OCI-LY3 (cell line): Measurements from ENCODE around the gene OPCML.

Experiments
- H2AFZ ChIP-seq: fragments of 200-600, 300-600 bp; shearing (Covaris generic); 2 replicates; pipeline ENCODE4 v1.6.0; 2014; ENCODE audit warnings: antibody characterized with exemption, low read depth, low read length
- H3K27ac ChIP-seq: fragments of 200-600, 300-600 bp; sonication (generic); 2 replicates; pipeline ENCODE4 v1.5.1; 2014; ENCODE audit warnings: mild to moderate bottlenecking, low read length, moderate library complexity, mixed read lengths
- H3K27me3 ChIP-seq: fragments of 200-600, 300-600 bp; sonication (generic); 2 replicates; pipeline ENCODE4 v1.6.1; 2014; ENCODE audit warnings: low read depth, low read length, mixed read lengths
- H3K36me3 ChIP-seq: fragments of 200-600, 300-600 bp; sonication (generic); replicated peaks from 2 replicates; pipeline ENCODE3; 2014; ENCODE audit warnings: low read depth, low read length, mixed read lengths
- H3K4me1 ChIP-seq: fragments of 300-600, 200-600 bp; sonication (generic); 2 replicates; pipeline ENCODE4 v1.6.1; 2014; ENCODE audit warnings: low read length, mixed read lengths
- H3K4me2 ChIP-seq: fragments of 200-600, 300-600 bp; sonication (generic); 2 replicates; pipeline ENCODE4 v1.6.1; 2014; ENCODE audit warnings: low read length, mixed read lengths
- H3K4me3 ChIP-seq: fragments of 300-600, 200-600 bp; sonication (generic); 2 replicates; pipeline ENCODE4 v1.5.1; 2014; ENCODE audit warnings: antibody characterized with exemption, mild to moderate bottlenecking, low read length, moderate library complexity
- H3K79me2 ChIP-seq: fragments of 300-600, 200-600 bp; shearing (Covaris generic); 2 replicates; pipeline ENCODE4 v1.6.1; 2014; ENCODE audit warnings: mild to moderate bottlenecking, low read length, mixed read lengths
- H3K9ac ChIP-seq: fragments of 300-600, 200-600 bp; shearing (Covaris generic); 2 replicates; pipeline ENCODE4 v1.6.0; 2014; ENCODE audit warnings: mild to moderate bottlenecking, low read length, moderate library complexity
- H3K9me3 ChIP-seq: fragments of 200-600, 300-600 bp; shearing (Covaris generic); 2 replicates; pipeline ENCODE4 v1.6.1; 2014; ENCODE audit warnings: low read length, mixed read lengths; ENCODE audit not compliant: insufficient read depth
- H4K20me1 ChIP-seq: fragments of 200-600, 300-600 bp; sonication (generic); 2 replicates; pipeline ENCODE4 v1.6.1; 2016; ENCODE audit warnings: low read length, mixed read lengths; ENCODE audit not compliant: insufficient read depth
- EZH2phosphoT487 ChIP-seq: fragments of 200-600 bp; shearing (Covaris generic); IDR thresholded peaks from 2 replicates; pipeline ENCODE4 v1.6.1; 2018; ENCODE audit warnings: antibody characterized with exemption, mixed run types, low read depth
- TF ChIP-seq, protein P1 (sequence below): fragments of 200-600, 300-600 bp; sonication (generic); IDR thresholded peaks from 2 replicates; pipeline ENCODE4 v1.5.1; 2014; ENCODE audit warnings: antibody characterized with exemption, low read length, low read depth

Gene OPCML

GRCh38 chr11:132438418-132438817 lies 1093.9 kb downstream of the OPCML start:
- Histone ChIP-seq H3K4me1 (no peaks in the 10 kb centered on the region), H4K20me1 (no peaks in the 10 kb centered on the region), H3K79me2 (no peaks in the 10 kb centered on the region), H2AFZ (no peak overlapping the region), H3K4me3 (no peak overlapping the region), H3K9me3 (no peaks in the 10 kb centered on the region), H3K27ac (no peak overlapping the region), H3K9ac (no peak overlapping the region), H3K36me3 (no peaks in the 10 kb centered on the region), H3K27me3 (no peaks in the 10 kb centered on the region), H3K4me2 (no peak overlapping the region)
- TF ChIP-seq, protein P1, sequence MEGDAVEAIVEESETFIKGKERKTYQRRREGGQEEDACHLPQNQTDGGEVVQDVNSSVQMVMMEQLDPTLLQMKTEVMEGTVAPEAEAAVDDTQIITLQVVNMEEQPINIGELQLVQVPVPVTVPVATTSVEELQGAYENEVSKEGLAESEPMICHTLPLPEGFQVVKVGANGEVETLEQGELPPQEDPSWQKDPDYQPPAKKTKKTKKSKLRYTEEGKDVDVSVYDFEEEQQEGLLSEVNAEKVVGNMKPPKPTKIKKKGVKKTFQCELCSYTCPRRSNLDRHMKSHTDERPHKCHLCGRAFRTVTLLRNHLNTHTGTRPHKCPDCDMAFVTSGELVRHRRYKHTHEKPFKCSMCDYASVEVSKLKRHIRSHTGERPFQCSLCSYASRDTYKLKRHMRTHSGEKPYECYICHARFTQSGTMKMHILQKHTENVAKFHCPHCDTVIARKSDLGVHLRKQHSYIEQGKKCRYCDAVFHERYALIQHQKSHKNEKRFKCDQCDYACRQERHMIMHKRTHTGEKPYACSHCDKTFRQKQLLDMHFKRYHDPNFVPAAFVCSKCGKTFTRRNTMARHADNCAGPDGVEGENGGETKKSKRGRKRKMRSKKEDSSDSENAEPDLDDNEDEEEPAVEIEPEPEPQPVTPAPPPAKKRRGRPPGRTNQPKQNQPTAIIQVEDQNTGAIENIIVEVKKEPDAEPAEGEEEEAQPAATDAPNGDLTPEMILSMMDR, result no peak
- no peak for TF ChIP-seq EZH2phosphoT487

DNA sequence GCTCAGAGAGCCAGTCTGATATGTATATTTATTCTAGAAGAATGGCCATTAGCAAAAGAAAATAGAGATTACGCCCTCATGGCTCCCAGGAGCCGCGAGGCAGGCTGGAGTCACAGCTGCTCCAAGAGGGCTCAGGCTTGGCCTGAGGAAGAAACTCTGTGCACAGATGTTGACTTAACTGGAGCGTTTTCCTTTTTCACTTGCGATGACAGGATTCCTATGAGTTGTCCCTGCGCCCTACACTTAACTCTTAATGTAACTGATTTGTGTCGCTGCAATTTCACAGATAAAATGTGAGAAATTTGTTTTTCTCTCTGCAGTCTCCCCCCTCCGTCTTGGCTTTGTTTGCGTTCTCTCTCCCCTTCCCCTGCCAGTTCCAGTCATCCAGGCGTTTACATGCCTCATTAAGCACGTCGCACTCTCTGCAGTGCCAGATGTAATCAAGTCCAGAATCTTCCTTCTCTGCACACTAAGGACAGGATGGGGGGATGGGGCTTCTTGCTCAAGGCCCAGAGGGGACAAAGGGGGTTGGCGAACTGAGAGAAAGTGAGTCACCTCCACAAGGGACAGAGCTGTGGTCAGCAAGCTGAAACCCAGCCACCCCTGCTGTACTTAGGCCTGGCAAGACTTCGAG lies 1101.8 kb downstream of the OPCML start:
- Histone ChIP-seq H2AFZ (no peak overlapping the region), H3K9me3 (no peaks in the 10 kb centered on the region), H3K4me2 (no peak overlapping the region), H3K4me3 (no peak overlapping the region), H3K79me2 (no peaks in the 10 kb centered on the region), H3K4me1 (no peaks in the 10 kb centered on the region), H4K20me1 (no peaks in the 10 kb centered on the region), H3K9ac (no peak overlapping the region), H3K27me3 (peaks cover 12% of the 10 kb centered on the region), H3K27ac (no peak overlapping the region), H3K36me3 (no peaks in the 10 kb centered on the region)
- TF ChIP-seq, protein P1, result no peak
- no peak for TF ChIP-seq EZH2phosphoT487

DNA sequence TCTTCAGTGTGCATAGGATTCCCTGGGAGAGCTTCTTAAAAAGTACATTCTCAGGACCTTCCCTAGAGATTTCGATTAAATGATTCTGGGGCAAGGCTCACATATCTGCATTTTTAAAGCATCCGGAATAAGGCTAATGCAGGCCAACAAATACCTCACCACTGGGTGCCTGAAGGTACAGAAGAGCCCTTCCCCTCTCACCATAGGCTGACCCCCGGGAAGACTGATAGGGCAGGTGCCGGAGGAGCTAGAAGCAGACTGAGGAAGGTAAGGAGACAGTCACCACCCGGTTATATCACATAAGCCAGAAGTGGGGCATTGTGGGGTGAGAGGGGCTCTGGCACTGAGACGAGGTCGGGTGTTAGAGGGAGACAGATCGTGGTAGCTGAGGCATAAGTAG lies 1102.6 kb downstream of the OPCML start:
- Histone ChIP-seq H3K36me3 (no peaks in the 10 kb centered on the region), H3K9ac (no peak overlapping the region), H3K4me3 (no peak overlapping the region), H4K20me1 (no peaks in the 10 kb centered on the region), H3K9me3 (no peaks in the 10 kb centered on the region), H3K27ac (no peak overlapping the region), H3K27me3 (peaks cover 14% of the 10 kb centered on the region), H3K4me1 (no peaks in the 10 kb centered on the region), H3K79me2 (no peaks in the 10 kb centered on the region), H2AFZ (no peak overlapping the region), H3K4me2 (no peak overlapping the region)
- no peak for TF ChIP-seq EZH2phosphoT487
- TF ChIP-seq, protein P1, result no peak

GRCh38 chr11:132427611-132428010 lies 1104.7 kb downstream of the OPCML start:
- no peaks in the 10 kb centered on the region for H3K4me1 ChIP-seq
- no peaks in the 10 kb centered on the region for H3K9me3 ChIP-seq
- H3K79me2 ChIP-seq, result no peaks in the 10 kb centered on the region
- TF ChIP-seq, protein P1, result no peak
- no peak for TF ChIP-seq EZH2phosphoT487
- H4K20me1 ChIP-seq, result no peaks in the 10 kb centered on the region
- H3K4me2 ChIP-seq, result no peak overlapping the region
- no peak overlapping the region for H2AFZ ChIP-seq
- no peak overlapping the region for H3K9ac ChIP-seq
- no peak overlapping the region for H3K27ac ChIP-seq
- no peaks in the 10 kb centered on the region for H3K36me3 ChIP-seq
- peaks cover 14% of the 10 kb centered on the region for H3K27me3 ChIP-seq
- no peak overlapping the region for H3K4me3 ChIP-seq
